ENCODE results near the gene GJB5.
"Not testable (repeated sequence)": the region's sequence is repeated elsewhere in the genome, so short reads cannot be mapped to it uniquely, and the experiment has no call there.

GJB5 gene

DNA sequence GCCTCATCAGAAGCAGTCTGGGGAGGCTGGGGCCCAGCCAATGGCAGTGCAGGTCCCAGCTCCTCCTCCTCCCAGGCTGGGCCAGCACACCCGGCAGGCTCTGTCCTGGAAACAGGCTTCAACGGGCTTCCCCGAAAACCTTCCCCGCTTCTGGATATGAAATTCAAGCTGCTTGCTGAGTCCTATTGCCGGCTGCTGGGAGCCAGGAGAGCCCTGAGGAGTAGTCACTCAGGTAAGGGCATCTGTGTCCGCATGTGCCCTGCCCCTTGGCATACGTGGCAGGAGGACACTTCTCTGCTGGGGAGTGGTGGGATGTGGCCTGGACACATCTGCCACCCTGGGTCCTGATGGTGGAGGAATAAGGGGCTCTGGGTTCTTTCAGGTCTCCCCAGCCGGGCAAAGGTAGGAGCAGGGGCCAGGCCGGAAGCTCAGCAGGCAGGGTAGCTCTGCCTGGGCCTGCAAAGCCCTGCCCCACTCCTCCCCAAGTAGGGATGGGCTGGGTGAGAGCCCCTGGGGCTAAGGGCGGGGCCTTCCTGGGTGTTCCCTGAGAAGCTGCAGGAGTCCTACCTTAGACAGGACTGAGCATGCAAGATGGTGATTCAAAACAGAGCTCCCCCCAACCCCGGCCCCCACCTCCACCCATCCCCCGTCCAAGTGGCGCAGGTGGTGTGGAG is at the start of gene GJB5:
GJB5 (plus strand) TSS at position 84 of the 674 bp plus-strand sequence. CDS start 2,284 bp downstream, outside the sequence.
- no peak for DNase-seq

DNA sequence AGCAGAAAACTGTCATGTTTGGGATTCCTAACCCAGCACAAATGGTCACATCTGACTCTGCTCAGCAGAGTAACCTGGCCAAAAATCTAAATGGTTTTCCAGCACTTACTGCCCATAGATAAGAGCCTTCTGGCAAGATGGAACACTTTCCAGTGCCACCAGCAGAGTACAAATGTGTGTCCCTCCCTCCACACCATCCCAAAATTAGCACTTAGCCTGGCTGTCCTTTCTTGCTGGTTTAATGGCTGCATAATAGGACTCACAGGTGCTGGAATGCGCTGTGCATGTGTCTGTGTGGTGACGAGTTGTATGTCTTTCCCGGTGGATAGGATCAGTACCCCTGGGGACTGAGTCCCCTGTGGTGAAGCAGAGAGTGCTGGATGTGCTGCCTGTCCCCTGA is 49.8 kb upstream of the GJB5 start:
- no peak for DNase-seq

DNA sequence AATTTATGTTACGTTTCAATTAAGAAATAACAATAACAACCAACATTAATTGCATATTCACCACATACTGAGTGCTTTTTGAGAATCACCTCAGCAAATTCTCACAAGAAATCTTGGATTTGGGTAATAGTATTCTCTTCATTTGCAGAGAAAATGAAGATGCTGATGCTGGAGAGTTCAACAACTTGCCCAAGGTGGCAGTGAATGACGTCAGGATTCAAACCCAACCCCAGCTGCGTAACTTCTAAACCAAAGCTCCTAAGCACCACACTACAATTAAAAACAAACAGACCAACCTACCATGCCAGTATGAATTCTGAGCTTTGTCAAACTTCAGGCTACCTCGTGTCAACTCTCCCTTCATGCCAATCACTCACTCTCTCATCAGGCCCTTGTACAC is 46.7 kb upstream of the GJB5 start:
- DNase-seq: no peak

DNA sequence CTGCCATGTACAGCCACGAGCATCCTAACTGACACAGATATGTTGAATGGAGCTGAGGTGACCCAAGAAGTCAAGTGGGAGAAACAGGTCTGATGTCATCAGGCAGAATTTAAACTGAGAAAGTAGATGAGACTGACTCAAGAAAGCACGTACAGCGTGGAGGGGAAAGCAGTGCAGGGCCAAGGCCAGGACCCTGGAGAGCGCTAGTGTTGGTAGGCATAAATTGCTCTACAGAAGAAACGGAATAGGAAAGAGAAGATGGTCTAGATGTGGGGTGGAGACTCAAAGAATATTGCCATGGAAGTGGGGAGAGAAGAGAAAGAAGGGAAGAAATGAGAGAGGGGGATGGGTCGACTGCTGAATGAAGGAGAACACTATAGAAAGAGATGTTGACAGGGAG is 45.3 kb upstream of the GJB5 start:
- DNase-seq: no peak

DNA sequence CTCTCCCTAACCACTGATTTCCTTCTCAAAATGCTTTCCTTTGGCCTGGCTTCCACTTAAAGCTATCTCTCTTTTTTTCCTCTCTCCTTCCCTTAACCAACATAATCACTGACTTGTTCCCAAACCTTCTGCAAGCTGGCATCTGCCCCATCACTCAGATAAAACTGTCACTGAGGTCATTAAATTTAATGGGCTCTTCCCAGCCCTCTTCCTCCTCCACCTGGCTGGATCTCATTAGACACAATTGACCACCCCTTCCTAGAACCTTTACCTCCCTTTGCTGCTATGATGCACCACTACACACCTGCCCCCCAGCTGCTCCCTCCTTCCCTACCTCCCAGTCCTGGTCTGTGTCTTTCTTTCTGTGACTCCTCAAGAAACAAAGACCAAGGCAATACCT is 44.0 kb upstream of the GJB5 start:
- DNase-seq: no peak

DNA sequence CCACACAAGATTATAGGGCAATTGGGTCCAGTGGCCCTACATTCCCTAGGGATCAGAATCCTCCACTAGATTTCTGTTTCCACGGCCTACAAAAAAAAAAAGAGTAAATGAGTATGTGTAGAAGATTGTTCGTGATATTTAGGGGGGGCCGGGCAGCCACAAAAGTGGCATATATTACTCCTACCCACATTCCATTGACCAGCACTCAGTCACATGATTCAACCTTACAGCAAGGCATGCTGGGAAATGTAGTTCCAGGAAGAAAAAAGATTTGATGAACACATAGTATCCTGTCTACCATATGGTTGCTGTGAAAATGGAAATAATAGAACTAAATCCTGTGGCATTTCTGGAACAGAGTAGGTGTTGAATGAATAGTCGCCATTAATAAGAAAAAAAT is 43.4 kb upstream of the GJB5 start:
- no peak for DNase-seq

DNA sequence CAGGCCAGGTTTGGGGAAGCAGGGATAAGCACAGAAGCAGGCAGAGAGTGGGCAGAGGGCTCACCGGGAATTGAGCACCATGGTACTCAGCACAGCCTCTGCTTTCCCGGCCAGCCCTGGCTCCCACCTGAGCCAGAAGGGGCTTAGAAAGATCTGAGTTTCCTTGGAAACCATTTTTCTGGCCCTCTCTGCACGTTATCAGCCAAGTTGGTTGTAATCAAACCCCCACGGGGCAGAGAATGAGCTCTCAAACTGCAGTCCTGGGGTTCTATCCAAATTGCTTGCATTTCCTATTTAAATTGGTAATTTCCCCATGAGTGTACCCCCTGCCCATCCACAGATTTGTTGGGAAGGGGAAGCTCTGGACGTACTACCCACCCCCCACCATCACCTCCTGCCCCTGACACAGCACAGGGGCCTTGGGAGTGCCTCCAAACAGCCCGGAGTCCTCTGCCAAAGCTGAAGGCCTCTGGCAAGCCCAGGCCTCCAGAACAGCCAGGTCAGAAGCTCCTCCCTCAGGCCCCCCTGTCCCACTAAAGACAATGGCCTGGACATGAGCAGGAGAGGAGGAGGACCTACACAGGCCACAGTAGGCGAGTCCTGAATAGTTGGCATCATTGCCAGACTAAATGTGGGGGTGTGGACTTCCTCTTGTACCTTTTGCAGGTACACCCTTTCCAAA is 42.7 kb upstream of the GJB5 start:
- DNase-seq: no peak

DNA sequence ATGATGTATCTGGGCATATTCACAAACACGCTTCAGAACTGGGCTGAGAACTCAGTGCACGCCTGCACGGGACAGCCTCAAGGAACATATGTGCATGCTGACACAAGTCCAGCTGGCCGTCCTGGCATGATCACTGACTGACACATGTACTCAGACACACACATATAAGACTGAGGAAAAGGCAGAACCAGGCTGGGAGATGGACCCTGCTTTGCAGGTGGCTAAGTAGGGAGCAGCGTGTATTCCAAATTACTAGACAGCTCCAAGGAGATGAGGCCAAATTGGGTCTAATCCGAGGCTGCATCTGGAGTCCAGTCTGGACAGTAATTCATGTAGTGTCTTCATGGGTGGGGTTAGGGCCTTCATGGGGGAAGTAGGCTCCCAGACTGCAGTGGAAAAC is 41.4 kb upstream of the GJB5 start:
- DNase-seq: no peak

DNA sequence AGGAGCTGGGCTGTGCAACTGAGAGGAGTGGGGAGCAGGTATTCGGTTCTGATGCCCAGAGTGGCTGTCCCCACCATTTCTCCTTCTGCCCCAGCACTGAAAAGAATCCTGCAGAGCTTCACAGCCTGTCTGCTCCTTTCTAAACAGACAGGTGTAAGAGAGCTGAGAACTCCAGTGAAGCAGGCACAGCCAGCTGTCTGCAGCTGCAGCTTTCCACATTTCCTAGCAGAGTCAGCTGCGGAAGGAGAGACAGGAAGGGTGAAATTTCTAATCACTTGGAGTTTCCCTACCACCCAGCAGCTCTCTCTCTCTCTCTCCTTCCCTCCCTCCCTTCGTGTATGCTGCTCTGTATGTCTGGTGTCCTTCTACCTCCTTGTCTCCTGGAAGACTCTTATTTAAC is 40.5 kb upstream of the GJB5 start:
- DNase-seq: no peak

DNA sequence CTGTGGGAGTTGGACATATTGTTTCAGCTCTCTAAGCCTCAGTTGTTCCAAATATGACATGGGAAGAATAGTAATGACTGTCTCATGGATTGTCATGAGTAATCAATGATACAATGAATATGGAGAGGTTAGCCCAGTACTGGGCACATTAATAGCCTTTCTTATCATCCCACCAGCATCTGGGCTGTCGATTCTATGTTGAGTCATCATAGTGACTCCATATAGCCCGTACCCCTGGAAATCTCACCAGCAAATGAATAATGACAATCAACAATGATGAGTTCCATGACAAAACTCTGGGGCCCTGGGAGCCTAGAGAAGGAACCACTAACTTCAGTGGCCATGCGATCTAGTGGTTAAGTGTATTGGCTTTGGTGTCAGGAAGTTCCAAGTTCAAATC is 39.7 kb upstream of the GJB5 start:
- no peak for DNase-seq

DNA sequence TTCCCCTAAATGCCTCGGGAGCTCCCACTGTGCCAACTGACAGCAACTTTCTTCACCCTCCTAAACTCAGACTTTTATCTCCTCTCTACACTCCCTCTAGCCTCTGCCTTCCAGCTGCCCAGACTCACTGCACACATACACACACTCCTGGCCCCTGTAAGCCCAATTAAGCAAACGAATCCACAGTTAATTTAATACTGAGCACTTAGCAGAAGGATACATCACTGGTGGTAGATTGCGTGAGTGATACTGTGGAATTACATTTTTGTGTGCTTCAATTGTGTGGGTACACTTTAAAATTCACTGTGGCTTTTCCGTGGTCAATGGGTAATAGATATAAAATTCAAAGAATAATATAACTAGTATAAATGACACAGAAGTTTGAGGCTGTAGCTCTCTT is 33.6 kb upstream of the GJB5 start:
- no peak for DNase-seq

DNA sequence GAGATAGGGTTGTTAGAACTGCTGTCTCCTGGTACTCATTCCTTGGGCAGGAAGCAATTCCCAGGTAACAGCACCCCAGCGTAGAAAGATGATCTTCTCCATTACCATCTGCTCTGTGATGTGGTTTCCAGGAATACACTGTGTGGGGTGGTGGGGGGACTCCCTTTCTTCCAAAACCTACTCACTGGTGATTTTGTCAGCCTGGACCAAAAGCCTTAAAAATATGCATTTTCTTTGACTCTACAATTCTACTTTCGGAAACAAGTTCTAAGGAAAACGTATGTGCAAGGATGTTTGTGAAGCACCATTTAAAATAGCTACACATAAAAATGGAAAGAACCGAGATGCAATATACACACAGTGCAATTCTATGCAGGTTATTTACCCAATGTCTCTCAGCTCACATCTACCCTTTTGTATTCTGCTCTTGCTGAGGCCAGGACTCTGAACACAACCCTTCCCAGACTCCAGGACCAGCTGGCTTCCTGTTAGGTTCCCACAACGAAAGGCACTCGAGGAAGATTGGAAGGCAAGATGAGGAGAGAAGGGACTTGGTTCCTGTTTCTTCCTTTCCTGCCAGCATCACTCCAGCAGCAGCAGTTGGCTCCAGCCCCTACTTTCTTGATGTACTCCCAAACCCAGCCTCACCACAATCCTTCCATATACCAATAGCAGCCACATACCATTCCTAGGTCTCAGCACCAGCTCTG is 33.0 kb upstream of the GJB5 start:
- no peak for DNase-seq

DNA sequence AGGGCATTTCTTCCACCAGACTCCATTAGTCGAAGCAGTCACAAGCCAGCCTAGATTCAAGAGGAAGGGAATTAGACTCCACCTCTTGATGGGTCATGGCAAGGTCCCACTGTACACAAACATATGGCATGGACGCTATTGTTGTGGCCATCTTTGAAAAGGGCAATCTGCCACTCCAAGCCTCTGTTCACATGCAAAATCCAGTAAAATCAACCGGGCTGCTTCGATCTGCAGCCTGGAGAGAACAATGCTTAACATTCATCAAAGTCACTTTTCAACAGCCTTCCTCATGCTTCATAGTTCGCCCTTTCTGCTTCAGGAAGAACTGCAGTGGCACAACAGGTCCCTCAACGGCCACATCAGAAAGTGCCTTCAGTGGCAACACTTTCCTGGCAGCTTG is 28.0 kb upstream of the GJB5 start:
- no peak for DNase-seq

DNA sequence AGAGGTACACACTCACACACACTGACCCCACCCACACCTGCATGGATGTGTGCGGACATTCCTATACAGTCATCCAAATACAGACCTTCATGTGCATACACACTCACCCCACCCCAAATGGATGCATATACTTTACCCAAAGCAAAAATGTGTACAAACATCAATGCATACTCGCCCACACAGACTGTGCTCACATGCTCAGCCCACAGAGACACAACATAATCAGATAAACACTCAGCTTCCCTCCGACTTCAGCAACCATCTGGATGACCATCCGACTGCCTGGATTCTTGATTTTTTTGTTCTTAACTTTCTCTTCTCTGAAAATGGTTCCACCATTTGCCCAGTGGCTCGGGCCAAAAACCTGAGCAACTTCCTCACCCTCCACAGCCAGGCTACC is 24.4 kb upstream of the GJB5 start:
- no peak for DNase-seq

DNA sequence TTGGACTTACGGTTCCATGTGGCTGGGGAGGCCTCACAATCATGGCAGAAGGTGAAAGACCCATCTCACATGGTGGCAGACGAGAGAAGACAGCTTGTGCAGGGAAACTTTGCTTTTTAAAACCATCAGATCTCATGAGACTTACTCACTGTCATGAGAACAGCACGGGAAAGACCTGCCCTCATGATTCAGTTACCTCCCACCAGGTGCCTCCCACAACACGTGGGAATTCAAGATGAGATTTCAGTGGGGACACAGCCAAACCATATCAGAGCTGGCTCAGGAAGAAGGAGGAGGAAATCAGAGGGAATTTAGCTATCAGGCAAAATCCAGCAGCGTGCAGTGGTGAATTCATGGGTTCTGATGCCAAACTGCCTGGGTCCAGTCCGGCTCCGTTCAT is 22.0 kb upstream of the GJB5 start:
- DNase-seq: not testable (repeated sequence)

DNA sequence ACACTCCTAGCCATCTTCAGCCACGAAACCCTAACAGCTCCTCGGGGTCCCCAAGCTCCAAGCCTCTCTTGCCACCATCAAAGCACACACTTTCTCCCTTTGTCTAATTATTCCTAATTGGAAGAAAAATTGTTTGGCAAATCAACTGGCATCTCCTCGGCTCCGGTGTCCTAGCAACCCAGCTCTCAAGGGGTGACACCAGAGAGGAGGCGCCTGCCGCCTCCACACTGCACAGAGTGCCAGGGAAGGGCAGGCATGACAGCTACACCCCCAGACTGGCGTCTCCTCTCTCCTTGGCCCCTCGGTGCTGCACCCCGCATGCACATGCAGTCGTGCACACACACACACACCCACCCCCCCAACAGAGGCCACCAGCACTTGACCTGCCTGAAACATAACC is 18.2 kb upstream of the GJB5 start:
- DNase-seq: no peak

DNA sequence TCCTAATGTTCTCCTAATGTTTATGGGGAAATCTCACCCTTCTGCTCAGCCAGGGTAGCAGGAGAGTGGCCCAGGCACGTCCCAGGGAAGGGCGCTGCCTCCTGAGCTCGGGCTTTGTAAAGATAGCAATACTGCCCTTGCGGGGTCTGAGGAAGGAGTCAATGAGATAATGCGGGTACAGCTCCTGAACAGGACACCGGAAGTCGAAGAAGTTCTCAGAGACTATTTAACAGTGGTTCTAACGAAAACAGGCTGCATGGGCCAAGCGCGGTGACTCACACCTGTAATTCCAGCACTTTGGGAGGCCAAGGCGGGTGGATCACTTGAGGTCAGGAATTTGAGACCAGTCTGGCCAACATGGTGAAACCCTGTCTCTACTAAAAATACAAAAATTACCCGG is 17.6 kb upstream of the GJB5 start:
- DNase-seq: not testable (repeated sequence)

DNA sequence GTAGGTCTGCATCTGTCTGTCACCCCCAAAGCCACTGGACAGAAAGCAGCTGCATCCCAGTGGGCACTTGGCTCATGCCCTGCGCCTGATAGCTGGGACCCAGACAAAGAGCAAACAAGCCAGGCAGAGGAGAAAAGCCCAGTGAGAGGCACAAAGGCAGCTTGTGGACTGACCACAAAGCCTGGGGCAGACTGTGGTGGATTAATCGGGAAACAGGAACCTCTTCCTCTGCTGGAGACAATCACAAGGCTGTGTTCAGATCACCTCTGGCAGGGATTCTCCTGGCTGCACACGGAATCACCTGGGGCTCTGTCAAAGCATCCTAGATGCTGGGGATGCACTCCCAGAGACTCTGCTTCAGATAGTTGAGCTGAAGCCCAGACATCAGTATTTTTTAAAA is 15.2 kb upstream of the GJB5 start:
- no peak for DNase-seq

DNA sequence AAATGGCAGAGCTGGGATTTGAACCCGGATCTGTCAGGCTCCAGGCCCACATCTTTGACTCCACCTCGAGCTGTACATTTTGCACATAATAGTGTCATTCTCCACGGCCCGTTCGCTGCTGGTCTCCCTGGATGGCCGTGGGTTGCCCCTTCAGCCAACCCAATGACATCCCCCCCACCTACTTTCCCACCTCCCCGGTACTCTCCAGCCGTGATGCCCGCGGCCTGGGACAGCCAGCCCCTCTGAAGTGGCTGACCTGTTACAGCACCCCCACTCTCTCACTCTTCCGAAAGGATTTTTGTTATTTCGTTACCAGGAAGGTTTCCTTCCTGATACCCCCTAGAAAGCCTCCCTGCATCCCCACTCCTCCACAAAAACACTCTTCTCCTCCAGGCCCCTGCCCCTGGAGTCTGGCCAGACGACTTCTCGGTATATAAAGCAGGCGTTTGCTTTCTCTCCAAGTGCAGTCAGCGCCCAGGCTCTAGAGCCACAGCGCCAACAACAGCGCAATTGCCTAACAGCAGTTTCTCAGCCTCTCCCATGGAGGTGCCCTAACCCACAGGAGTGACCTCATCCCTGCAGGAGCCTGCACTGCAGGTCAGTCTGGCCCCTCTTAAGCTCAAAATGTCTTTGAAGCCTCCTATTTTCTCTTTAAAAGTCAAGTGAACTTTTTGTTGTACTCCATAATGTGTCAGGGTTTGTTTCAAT is 14.5 kb upstream of the GJB5 start:
- no peak for DNase-seq

DNA sequence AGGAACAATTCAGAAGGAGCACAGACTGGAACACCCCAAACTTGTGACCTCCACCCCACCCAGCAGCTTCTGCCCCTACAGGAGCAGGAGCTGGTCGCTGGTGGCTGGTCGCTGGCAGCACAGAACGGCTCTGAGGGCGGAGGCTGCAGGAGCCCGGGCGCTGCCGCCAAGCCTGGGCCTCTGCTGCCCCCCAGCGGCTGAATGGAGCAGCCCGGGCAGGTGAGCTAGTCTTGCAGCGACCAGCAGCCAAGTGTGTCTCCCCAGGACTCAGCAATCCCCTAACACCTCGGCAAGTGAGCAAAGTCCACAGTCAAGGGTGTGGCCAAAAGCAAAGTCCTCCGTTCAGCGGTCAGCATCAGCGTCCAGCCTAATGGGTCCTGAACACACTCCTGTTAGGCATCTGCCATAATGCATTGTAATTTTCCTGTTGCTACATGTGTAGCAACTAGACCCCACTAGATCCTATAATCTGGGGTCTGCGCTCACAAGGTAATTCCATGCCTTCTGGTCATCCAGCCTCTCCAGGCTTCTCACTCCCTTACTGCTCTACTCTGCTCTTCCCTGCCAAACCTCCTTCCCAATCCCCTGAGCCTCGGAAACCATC is 12.1 kb upstream of the GJB5 start:
- DNase-seq: peak; percentile 73

DNA sequence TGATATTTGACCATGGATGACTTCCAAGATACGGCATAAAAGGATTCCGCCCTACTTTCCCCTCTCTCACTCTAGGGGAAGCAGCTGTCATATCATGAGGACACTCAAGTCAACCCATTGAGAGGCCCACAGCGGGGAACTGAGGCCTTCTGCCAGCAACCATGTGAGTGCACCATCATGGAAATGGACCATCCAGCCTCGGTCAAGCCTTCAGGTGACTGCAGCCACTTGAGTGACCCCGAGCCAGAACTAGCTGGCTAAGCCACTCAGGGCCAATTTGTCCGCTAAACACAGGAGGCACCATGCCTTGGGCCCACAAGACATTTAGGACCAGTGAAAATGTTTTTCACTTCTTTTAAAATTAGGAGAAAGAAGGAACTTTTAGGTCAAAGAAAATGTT is 11.1 kb upstream of the GJB5 start:
- DNase-seq: no peak

DNA sequence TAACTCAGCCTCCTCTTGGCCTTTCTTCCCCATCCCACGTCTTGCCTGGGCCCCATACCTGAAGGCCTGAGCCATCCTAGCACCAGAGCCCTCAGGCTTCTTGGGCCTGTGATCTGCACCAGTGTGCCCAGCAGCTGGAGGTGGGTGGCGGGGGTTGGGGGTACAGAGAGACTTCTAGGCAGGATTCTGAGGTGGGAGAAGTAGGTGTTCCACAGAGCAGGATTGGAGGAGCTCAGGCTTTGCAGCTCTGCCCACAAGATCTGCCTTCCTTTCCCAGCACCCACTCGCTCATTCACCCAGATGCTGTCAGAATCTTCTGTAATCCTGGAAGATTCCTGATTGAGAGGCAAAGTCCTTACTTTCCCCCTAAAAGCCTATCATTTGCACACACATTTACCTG is 10.0 kb upstream of the GJB5 start:
- DNase-seq: no peak

DNA sequence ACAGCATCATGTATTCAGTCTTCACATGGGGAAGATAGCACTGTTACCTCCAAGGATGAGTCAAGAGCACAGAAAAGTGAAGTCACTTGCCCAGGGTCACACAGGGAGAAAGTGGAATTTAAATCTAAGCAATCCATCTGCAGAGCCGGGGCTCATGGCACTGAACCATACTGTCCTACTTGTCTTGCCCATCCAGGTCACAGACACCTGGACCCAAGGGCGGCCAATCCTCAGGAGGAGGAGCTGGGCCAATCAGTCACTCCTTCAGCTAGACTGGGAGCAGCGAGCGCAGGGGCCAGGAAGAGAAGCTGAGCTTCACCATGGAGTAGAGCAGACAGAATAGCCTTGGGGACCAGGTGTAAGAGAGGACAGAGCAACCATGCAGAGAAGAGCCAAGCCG is 9.2 kb upstream of the GJB5 start:
- DNase-seq: no peak

Data from activated gamma-delta T cell treated with Interleukin-2 at 50 U/mL for 16 hours (primary cell).